Pancreas (tissue), 10 donors: ENCODE measurements around the gene MAP3K6. TPM values are rescaled to one million over a fixed set of nuclear protein-coding genes. Genes with fewer than 3 reads are reported as not detected.

Experiments
- ATAC-seq, 4 donors: fragments of 200-7000 bp; cut with Tn5 transposase; one replicate each; pipeline versions ENCODE4 v1.8.0 to v1.9.1; 2020; ENCODE audit warnings: mild to moderate bottlenecking in 4 of 4, moderate library complexity in 4 of 4
- DNase-seq, 6 donors: peaks; one replicate each; pipeline ENCODE4 v3.0.0-alpha.2; 2020
- FAIRE-seq: peaks from 2 replicates; lab custom pipeline; 2012; peaks lifted over from hg19 to GRCh38; lab: Jason Lieb, UNC
- H3K27ac ChIP-seq, 4 donors: fragments of 200-600 bp; sonication (generic); 1 replicate in 3 of 4; 2 replicates in 1 of 4; pipeline versions ENCODE4 v1.5.0 to v1.8.0; 2020
- H3K27me3 ChIP-seq, 4 donors: fragments of 200-600 bp; one replicate each; pipeline ENCODE4 v1.8.0; 2021
- H3K36me3 ChIP-seq, 3 donors: fragments of 200-600 bp; sonication (generic) in 1 of 3; one replicate each; pipeline versions ENCODE4 v1.5.0 to v1.8.0; 2020 to 2021
- H3K4me1 ChIP-seq, 3 donors: fragments of 200-600 bp; one replicate each; pipeline ENCODE4 v1.8.0; 2021
- H3K4me3 ChIP-seq, 4 donors: fragments of 200-600 bp; sonication (generic) in 2 of 4; one replicate each; pipeline versions ENCODE4 v1.5.0 to v1.8.0; 2020 to 2021
- H3K9me3 ChIP-seq, 4 donors: fragments of 200-600 bp; one replicate each; pipeline ENCODE4 v1.8.0; 2021
- CTCF ChIP-seq, 4 donors: fragments of 200-600 bp; sonication (generic) in 3 of 4; IDR thresholded peaks; one replicate each; pipeline versions ENCODE4 v1.5.0 to v1.8.0; 2021; ENCODE audit warnings: antibody characterized with exemption in 4 of 4
- WGBS, 2 donors: extraction: QIAGEN DNeasy Blood & Tissue Kit; methylation state at CpG; one replicate each; pipeline ENCODE4 v1.1.7; 2013; 5-methylcytosine and 5-hydroxymethylcytosine counted together
- intact Hi-C, 3 donors: fragments of 100-400 bp; cut with DNase I; formaldehyde crosslinking; loops; one replicate each; pipeline versions ENCODE4 v1.11.1 to v1.14.2; 2022
- polyA plus RNA-seq, 2 donors: library from polyadenylated mRNA; stranded (reverse); fragments of 200-250 nt; gene quantifications; one replicate each; pipeline ENCODE4 v1.2.3, GENCODE V29; 2013
- total RNA-seq, 6 donors: library from RNA; stranded (reverse); fragmentation: NEBNext Ultra II Directional in 4 of 6; extraction: Animal tissue kit (Norgen Biotek cat#: 25700) in 4 of 6; gene quantifications; one replicate each; pipeline versions ENCODE4 v1.2.1 to v1.2.4, GENCODE V29; 2021 to 2023
- donor health status: healthy with polysubstance abuse.
- donor health status: DM: no; HTN: no; CAD: no; lungs with moderate emphysema.
- donor health status: DM: no; HTN: no; CAD: no.
- donor health status: control.
- donor health status: control.
- donor health status: Bipolar disorder and iron deficiency.
- donor health status: DM: yes; HTN: yes; CAD: no.
- donor health status: DM: no; HTN: no; CAD: no.
- donor health status: DM: no; HTN: no; CAD: no.
- donor health status: DM: yes; HTN: yes; CAD: no.

MAP3K6 gene
- total and polyA plus RNA-seq, 8 donors: 4.7 to 65.7 (median 10.1) TPM

DNA sequence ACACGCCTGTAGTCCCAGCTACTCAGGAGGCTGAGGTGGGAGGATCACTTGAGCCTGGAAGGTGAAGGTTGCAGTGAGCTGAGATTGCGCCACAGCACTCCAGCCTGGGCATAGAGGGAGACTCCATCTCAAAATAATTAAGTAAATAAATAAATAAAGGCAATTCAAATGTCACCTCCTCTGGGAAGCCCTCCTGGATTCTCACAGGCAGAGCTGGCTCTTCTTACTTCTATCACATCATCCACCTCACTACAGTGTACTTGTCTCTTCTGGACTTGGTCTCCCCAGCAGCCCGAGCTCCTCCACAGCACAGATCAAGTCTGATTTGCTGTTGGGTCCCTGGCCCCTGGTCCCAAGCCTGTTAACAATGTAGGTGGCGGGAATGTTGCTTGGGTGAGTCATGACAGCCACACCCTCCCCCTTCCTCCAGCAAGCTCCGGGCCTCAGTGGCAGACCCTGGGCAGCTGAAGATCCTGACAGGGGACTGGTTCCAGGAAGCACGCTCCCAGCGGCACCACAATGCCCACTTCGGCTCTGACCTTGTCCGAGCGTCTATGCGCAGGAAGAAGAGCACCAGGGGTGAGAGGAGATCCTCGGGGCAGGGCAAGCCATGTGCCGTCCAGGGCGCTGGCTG, 19.7 kb downstream of the MAP3K6 start:
- intact Hi-C loops: no loop called here
- DNase-seq: no peak
- Histone ChIP-seq H3K4me3 (no peak overlapping the region), H3K27ac (no peak overlapping the region), H3K4me1 (peaks cover 0 to 3% (median 0%) of the 10 kb centered on the region in 3 donors), H3K27me3 (no peaks in the 10 kb centered on the region), H3K36me3 (no peaks in the 10 kb centered on the region), H3K9me3 (no peaks in the 10 kb centered on the region)
- TF ChIP-seq CTCF (IDR thresholded peaks at IDR 0.05): no peak
- WGBS, 2 donors: 86 to 90% methylated on average over 14 of the region's 14 CpGs
- ATAC-seq: no peak
- no peak for FAIRE-seq

- FAIRE-seq: no peak
- peaks cover 0 to 7% (median 3%) of the 10 kb centered on the region in 3 donors for H3K4me1 ChIP-seq
- WGBS, 2 donors: 91% methylated on average over 8 of the region's 8 CpGs
Observed at GRCh38 chr1:27346357-27346756, 20.4 kb downstream of the MAP3K6 start.

GRCh38 chr1:27345272-27345671, 21.5 kb downstream of the MAP3K6 start:
- intact Hi-C loops: no loop called here
- Histone ChIP-seq H3K4me1 (peaks cover 0 to 7% (median 3%) of the 10 kb centered on the region in 3 donors), H3K9me3 (no peaks in the 10 kb centered on the region), H3K36me3 (no peaks in the 10 kb centered on the region), H3K27me3 (no peaks in the 10 kb centered on the region), H3K4me3 (no peak overlapping the region), H3K27ac (no peak overlapping the region)
- ATAC-seq (no peak), FAIRE-seq (no peak), DNase-seq (no peak)
- no peak for TF ChIP-seq CTCF (IDR thresholded peaks at IDR 0.05)
- WGBS, 2 donors: 90 to 94% methylated on average over 10 to 12 of the region's 12 CpGs

More at GRCh38 chr1:27346357-27346756, 20.4 kb downstream of the MAP3K6 start:
- Histone ChIP-seq H3K27ac (no peak overlapping the region), H3K9me3 (no peaks in the 10 kb centered on the region), H3K4me3 (no peak overlapping the region), H3K27me3 (no peaks in the 10 kb centered on the region), H3K36me3 (no peaks in the 10 kb centered on the region)
- DNase-seq: no peak
- TF ChIP-seq CTCF (IDR thresholded peaks at IDR 0.05): no peak
- ATAC-seq: no peak
- intact Hi-C loops: no loop called here

DNA sequence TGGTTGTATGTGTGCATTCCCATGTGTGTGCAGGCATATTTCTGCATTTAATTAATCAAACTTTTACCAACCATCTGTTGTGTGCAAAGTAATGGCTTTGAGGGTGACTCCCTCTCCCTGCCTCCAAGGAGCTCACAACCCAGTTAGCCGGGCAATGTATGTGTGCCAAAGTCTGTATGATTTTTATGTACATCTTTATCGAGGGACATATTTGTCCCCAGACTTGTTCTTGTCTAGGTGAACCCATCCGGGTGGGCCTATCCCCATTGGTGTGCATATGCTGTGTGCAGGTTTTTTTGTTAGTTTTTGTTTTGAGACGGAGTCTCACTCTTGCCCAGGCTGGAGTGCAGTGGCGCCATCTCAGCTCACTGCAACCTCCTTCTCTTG, 23.1 kb downstream of the MAP3K6 start:
- no peaks in the 10 kb centered on the region for H3K36me3 ChIP-seq
- FAIRE-seq (no peak), DNase-seq (no peak), ATAC-seq (peak in 3 of 4 donors; percentile 1 to 3 (median 1))
- peak overlapping the region; percentile 21 to 67 (median 50) for H3K4me3 ChIP-seq
- intact Hi-C loops: no loop called here
- peaks cover 0 to 5% (median 3%) of the 10 kb centered on the region in 3 donors for H3K4me1 ChIP-seq
- no peak for TF ChIP-seq CTCF (IDR thresholded peaks at IDR 0.05)
- no peak overlapping the region for H3K27ac ChIP-seq
- H3K9me3 ChIP-seq: no peaks in the 10 kb centered on the region
- WGBS, 2 donors: 30 to 42% methylated on average over 5 of the region's 5 CpGs
- H3K27me3 ChIP-seq: no peaks in the 10 kb centered on the region
